HepG2 (cell line): ENCODE data around the gene ISCU. TPM values are rescaled to one million over a fixed set of nuclear protein-coding genes. Genes with fewer than 3 reads are reported as not detected.

Experiments
- NCOR1 ChIP-seq: fragments of 200-600 bp; sonication (generic); IDR thresholded peaks from 2 replicates; pipeline ENCODE4 v1.7.0; 2017; ENCODE audit warnings: antibody characterized with exemption, low read length, borderline replicate concordance
- RXRB ChIP-seq: IDR thresholded peaks from 2 replicates; pipeline ENCODE4 v1.6.1; 2016; ENCODE audit warnings: borderline replicate concordance, missing genetic modification reagents, missing compliant biosample characterization
- SRSF9 ChIP-seq: fragments of 200-400 bp; formaldehyde crosslinking; IDR thresholded peaks from 2 replicates; pipeline ENCODE4 v1.6.1; 2018; ENCODE audit warnings: borderline replicate concordance, mild to moderate bottlenecking, low read depth, low read length; ENCODE audit not compliant: insufficient read depth, poor library complexity, severe bottlenecking
- WIZ ChIP-seq: sonication (generic); formaldehyde crosslinking; IDR thresholded peaks from 2 replicates; pipeline ENCODE4 v1.5.1; 2020; ENCODE audit warnings: mild to moderate bottlenecking, missing genetic modification reagents
- polyA plus RNA-seq, 8 experiments: library from polyadenylated mRNA; depleted of rRNA in 3 of 8; stranded (reverse) in 7 of 8; unstranded in 1 of 8; fragments of >200 nt; fragmentation: Illumina TruSeq in 4 of 8; extraction: Trizol in 4 of 8; gene quantifications; 2 replicates each; pipeline versions ENCODE4 v1.2.1 to v1.2.3, GENCODE V29; 2011 to 2016; ENCODE audit warnings: low read depth in 4 of 8, missing spikeins in 1 of 8, mixed read lengths in 1 of 8; ENCODE audit not compliant: insufficient read depth in 1 of 8
- total RNA-seq, 5 experiments: library from RNA; depleted of rRNA; stranded (reverse); fragments of >200 nt; fragmentation: Illumina TruSeq; extraction: Trizol; gene quantifications; 2 replicates each; pipeline ENCODE4 v1.2.3, GENCODE V29; 2016; ENCODE audit warnings: low read depth in 1 of 5
- TF ChIP-seq, protein P1 (sequence below): sonication (generic); formaldehyde crosslinking; conservative IDR thresholded peaks from 2 replicates; pipeline ENCODE4 v1.4.0; 2020; ENCODE audit warnings: missing genetic modification reagents
- TF ChIP-seq, protein P2 (sequence below), 2 experiments: fragments of 450-650 bp in 1 of 2; sonication (generic) in 1 of 2; formaldehyde crosslinking in 1 of 2; IDR thresholded peaks; 2 replicates each; pipeline versions ENCODE4 v1.6.1 to v1.8.0; 2016 to 2022; ENCODE audit warnings: antibody characterized with exemption in 1 of 2, mild to moderate bottlenecking in 1 of 2, missing genetic modification reagents in 1 of 2
- TF ChIP-seq, protein P3 (sequence below): sonication (generic); formaldehyde crosslinking; IDR thresholded peaks from 2 replicates; pipeline ENCODE4 v1.4.0; 2020; ENCODE audit warnings: missing genetic modification reagents
- TF ChIP-seq, protein P4 (sequence below): sonication (generic); formaldehyde crosslinking; IDR thresholded peaks from 2 replicates; pipeline ENCODE4 v1.4.0; 2020; ENCODE audit warnings: missing genetic modification reagents

Gene ISCU
- total and polyA plus RNA-seq, 2 of the 13 experiments (the other 11 are each of a cell fraction or from before 2014, with no cell fraction given), result 94.4 to 107 TPM

DNA sequence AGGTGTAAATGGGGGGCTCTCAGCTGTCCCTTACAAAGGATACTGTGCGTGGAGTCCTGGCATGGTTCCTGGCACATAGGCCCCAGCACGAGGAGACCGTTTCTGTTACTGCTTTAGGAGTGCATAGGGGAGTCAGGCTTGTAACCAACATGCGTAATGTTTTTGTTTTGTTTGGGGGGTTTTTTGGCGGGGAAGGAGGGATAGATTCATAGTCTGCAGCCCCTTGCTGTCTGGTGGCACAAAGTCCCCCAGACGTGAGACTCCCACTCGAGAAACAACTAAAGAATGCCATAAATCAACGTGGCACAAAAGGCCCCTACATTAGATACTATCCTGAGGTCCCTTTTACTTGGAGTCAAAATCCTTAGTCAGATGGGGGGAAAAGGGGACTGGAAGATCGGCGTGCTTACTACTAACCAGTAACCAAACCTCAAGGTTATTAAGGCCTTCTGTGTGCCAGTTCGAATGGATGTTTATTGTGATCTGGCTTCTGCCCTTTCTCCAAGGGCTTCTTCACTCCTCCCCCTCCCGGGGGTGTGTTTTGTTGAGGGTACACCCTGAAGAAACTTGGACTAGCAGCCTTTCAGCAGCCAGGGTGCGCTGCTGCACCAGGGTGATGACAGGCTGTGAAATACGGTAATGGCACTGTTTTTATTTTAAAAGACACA, 874 bp downstream of the ISCU start (continued):
- TF ChIP-seq NCOR1 (no peak), WIZ (no peak), SRSF9 (no peak), RXRB (CRISPR knock-in tag) (peak; percentile 57; the same call in 1 of the 2 replicates)
- TF ChIP-seq, protein P1, sequence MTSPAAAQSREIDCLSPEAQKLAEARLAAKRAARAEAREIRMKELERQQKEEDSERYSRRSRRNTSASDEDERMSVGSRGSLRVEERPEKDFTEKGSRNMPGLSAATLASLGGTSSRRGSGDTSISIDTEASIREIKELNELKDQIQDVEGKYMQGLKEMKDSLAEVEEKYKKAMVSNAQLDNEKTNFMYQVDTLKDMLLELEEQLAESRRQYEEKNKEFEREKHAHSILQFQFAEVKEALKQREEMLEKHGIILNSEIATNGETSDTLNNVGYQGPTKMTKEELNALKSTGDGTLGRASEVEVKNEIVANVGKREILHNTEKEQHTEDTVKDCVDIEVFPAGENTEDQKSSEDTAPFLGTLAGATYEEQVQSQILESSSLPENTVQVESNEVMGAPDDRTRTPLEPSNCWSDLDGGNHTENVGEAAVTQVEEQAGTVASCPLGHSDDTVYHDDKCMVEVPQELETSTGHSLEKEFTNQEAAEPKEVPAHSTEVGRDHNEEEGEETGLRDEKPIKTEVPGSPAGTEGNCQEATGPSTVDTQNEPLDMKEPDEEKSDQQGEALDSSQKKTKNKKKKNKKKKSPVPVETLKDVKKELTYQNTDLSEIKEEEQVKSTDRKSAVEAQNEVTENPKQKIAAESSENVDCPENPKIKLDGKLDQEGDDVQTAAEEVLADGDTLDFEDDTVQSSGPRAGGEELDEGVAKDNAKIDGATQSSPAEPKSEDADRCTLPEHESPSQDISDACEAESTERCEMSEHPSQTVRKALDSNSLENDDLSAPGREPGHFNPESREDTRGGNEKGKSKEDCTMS (CRISPR knock-in tag), result no peak
- TF ChIP-seq, protein P2, sequence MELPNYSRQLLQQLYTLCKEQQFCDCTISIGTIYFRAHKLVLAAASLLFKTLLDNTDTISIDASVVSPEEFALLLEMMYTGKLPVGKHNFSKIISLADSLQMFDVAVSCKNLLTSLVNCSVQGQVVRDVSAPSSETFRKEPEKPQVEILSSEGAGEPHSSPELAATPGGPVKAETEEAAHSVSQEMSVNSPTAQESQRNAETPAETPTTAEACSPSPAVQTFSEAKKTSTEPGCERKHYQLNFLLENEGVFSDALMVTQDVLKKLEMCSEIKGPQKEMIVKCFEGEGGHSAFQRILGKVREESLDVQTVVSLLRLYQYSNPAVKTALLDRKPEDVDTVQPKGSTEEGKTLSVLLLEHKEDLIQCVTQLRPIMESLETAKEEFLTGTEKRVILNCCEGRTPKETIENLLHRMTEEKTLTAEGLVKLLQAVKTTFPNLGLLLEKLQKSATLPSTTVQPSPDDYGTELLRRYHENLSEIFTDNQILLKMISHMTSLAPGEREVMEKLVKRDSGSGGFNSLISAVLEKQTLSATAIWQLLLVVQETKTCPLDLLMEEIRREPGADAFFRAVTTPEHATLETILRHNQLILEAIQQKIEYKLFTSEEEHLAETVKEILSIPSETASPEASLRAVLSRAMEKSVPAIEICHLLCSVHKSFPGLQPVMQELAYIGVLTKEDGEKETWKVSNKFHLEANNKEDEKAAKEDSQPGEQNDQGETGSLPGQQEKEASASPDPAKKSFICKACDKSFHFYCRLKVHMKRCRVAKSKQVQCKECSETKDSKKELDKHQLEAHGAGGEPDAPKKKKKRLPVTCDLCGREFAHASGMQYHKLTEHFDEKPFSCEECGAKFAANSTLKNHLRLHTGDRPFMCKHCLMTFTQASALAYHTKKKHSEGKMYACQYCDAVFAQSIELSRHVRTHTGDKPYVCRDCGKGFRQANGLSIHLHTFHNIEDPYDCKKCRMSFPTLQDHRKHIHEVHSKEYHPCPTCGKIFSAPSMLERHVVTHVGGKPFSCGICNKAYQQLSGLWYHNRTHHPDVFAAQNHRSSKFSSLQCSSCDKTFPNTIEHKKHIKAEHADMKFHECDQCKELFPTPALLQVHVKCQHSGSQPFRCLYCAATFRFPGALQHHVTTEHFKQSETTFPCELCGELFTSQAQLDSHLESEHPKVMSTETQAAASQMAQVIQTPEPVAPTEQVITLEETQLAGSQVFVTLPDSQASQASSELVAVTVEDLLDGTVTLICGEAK (IDR thresholded peaks at IDR 0.05), result no peak
- TF ChIP-seq, protein P2 (CRISPR knock-in tag; IDR thresholded peaks at IDR 0.05), result no peak
- TF ChIP-seq, protein P3, sequence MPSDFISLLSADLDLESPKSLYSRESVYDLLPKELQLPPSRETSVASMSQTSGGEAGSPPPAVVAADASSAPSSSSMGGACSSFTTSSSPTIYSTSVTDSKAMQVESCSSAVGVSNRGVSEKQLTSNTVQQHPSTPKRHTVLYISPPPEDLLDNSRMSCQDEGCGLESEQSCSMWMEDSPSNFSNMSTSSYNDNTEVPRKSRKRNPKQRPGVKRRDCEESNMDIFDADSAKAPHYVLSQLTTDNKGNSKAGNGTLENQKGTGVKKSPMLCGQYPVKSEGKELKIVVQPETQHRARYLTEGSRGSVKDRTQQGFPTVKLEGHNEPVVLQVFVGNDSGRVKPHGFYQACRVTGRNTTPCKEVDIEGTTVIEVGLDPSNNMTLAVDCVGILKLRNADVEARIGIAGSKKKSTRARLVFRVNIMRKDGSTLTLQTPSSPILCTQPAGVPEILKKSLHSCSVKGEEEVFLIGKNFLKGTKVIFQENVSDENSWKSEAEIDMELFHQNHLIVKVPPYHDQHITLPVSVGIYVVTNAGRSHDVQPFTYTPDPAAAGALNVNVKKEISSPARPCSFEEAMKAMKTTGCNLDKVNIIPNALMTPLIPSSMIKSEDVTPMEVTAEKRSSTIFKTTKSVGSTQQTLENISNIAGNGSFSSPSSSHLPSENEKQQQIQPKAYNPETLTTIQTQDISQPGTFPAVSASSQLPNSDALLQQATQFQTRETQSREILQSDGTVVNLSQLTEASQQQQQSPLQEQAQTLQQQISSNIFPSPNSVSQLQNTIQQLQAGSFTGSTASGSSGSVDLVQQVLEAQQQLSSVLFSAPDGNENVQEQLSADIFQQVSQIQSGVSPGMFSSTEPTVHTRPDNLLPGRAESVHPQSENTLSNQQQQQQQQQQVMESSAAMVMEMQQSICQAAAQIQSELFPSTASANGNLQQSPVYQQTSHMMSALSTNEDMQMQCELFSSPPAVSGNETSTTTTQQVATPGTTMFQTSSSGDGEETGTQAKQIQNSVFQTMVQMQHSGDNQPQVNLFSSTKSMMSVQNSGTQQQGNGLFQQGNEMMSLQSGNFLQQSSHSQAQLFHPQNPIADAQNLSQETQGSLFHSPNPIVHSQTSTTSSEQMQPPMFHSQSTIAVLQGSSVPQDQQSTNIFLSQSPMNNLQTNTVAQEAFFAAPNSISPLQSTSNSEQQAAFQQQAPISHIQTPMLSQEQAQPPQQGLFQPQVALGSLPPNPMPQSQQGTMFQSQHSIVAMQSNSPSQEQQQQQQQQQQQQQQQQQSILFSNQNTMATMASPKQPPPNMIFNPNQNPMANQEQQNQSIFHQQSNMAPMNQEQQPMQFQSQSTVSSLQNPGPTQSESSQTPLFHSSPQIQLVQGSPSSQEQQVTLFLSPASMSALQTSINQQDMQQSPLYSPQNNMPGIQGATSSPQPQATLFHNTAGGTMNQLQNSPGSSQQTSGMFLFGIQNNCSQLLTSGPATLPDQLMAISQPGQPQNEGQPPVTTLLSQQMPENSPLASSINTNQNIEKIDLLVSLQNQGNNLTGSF (CRISPR knock-in tag), result no peak
- TF ChIP-seq, protein P4, sequence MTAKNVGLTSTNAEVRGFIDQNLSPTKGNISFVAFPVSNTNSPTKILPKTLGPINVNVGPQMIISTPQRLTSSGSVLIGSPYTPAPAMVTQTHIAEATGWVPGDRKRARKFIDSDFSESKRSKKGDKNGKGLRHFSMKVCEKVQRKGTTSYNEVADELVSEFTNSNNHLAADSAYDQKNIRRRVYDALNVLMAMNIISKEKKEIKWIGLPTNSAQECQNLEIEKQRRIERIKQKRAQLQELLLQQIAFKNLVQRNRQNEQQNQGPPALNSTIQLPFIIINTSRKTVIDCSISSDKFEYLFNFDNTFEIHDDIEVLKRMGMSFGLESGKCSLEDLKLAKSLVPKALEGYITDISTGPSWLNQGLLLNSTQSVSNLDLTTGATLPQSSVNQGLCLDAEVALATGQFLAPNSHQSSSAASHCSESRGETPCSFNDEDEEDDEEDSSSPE (CRISPR knock-in tag), result 0 out of 2 replicates have a peak, but pooled peaks have one; percentile 39
